ENCODE measurements around the gene SLC16A4.
"Not testable (repeated sequence)": the region's sequence is repeated elsewhere in the genome, so short reads cannot be mapped to it uniquely, and the experiment has no call there.

SLC16A4 gene
- total RNA-seq = 0.15 to 0.46 (median 0.25) reads per million in 4 donors

- DNase-seq = no peak
Measured at GRCh38 chr1:110390692-110391245, at the start of gene SLC16A4. TSS of gene SLC16A4 (minus strand) at chr1:110391026. CDS start at chr1:110389323, 1,703 bp downstream.

DNA sequence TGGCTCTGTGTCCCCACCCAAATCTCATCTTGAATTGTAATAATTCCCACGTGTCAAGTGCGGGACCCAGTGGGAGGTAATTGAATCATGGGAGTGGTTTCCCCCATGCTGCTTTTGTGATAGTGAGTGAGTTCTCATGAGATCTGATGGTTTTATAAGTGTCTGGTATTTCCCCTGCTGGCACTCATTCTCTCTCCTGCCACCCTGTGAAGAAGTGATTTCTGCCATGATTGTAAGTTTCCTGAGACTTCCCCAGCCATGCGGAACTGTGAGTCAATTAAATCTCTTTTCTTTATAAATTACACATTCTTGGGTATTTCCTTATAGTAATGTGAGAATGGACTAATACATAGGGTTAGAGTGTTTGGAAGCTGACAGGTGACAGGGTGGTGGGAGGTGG, 49.0 kb upstream of the SLC16A4 start:
- not testable (repeated sequence) for DNase-seq

DNA sequence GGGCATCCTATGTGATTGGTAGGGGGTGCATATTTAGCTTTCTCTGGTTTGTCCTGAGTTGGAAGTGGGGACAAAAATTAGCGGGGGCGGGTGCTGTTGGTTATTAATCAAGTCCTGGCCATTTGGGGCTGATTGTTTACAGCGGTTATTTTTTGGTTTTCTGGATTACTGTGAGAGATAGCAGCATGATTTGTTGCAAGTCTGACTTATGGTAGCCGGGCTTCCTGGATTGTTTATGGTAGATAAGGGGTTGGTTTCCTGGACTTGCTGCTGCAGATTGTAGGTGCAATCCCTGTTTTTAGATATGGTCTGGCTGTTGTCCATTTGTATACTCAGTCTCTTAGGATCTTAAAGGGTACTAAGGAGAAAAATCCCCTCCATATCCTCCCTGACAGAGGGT, 48.1 kb upstream of the SLC16A4 start:
- no peak for DNase-seq

DNA sequence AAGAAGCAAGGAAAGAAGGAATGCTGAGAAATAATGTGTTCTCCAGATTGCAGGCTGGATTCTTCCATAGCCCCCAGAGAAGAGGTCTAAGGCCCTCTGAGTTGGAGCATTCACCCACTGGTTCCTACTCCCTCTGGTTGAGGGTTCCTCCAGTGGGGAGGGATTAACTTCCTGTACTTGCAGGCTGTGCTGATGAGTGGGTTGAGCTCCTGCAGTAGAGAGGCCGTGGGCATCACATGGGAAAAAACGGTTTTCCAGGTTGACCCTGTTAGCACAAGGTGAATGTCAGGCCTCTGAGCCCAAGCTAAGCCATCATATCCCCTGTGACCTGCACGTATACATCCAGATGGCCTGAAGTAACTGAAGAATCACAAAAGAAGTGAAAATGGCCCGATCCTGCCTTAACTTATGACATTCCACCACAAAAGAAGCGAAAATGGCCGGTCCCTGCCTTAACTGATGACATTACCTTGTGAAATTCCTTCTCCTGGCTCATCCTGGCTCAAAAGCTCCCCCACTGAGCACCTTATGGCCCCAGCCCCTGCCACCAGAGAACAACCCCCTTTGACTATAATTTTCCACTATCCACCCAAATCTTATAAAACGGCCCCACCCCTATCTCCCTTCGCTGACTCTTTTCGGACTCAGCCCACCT, 46.9 kb upstream of the SLC16A4 start:
- not testable (repeated sequence) for DNase-seq

DNA sequence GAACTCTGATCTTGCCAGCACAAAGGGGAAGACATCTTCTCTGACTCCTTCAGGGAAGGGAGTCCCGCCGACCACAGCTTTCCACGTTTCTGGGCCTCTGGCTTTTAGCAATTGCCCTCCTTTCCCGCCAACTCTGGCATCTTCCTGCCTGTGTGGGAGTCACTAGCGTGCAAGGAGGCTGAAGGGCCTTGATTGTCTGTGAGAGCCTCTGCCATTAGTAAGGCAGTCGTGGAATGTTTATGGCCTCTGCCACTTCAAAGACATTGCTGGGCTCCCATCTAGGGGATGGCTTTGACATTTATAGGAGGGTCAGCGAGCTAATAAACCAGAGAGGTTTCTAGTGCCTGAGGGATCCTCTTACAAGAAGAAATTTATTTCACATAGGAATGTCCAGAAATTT, 45.8 kb upstream of the SLC16A4 start:
- no peak for DNase-seq

DNA sequence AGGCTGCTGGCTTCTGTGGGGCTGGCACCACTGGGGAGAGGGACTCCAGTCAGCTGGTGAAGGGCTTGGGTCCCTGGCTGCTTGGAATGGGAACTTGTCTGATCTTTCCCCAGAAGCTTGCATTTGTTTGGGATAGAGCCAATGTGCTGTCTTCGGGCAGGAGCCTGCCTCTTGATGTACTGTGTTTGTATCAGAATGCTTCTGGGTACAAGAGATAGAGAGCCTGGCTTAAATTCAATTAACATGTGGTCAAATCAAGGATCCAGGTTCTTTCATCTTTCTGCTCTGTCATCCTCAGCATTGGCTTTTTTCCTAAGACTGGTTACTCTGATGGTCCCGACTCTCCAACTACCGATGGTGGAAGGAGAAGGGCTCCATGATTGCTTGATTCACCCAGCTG, 44.1 kb upstream of the SLC16A4 start:
- no peak for DNase-seq

- DNase-seq = no peak
Measured at GRCh38 chr1:110433803-110434202, 43.0 kb upstream of the SLC16A4 start.

GRCh38 chr1:110433213-110433612, 42.4 kb upstream of the SLC16A4 start:
- DNase-seq = no peak

- DNase-seq = no peak
Measured at GRCh38 chr1:110430901-110431300, 40.1 kb upstream of the SLC16A4 start.

GRCh38 chr1:110430366-110430765, 39.5 kb upstream of the SLC16A4 start:
- DNase-seq = no peak

DNA sequence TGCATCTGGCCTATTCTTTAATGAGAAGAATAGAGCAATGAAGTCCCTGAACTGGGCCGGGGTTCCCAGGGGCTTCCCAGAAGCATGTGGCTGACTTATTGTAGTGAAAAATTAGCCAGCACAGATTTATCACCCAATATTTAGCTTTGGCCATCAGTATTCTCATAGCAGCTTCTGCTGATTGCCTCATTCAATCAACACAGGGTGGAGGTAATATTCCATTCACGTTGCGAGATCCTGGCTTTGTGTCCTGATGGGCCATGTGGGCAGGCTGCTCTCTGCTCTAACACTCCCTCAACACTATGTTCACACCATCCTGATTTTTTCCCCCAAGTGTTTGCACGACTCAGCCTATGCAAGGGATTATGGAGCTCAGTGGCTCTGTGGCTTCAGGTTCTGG, 38.1 kb upstream of the SLC16A4 start:
- DNase-seq = no peak

DNA sequence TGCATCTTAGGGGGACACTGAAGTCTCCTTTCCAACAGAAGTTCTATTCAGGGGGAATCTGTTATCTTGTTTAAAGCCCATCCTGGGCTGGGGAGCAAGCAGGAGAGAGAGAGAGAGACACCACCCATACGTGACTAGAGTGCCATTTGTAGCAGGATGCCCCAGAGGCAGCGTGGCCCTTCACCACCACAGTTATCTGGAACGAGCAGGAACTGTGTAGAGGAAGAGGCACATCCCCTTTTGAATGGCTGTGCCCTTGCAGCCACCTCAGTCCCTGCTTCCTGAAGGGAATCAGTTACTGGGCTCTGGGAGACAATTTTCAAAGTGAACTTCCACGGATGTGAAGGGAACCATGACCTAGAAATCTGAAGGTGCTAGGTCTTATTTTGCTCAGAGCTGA, 36.0 kb upstream of the SLC16A4 start:
- DNase-seq = no peak

- no peak for DNase-seq
Measured at GRCh38 chr1:110425612-110426152, 34.9 kb upstream of the SLC16A4 start.

- DNase-seq = no peak
Measured at GRCh38 chr1:110424699-110425611, 34.1 kb upstream of the SLC16A4 start.

DNA sequence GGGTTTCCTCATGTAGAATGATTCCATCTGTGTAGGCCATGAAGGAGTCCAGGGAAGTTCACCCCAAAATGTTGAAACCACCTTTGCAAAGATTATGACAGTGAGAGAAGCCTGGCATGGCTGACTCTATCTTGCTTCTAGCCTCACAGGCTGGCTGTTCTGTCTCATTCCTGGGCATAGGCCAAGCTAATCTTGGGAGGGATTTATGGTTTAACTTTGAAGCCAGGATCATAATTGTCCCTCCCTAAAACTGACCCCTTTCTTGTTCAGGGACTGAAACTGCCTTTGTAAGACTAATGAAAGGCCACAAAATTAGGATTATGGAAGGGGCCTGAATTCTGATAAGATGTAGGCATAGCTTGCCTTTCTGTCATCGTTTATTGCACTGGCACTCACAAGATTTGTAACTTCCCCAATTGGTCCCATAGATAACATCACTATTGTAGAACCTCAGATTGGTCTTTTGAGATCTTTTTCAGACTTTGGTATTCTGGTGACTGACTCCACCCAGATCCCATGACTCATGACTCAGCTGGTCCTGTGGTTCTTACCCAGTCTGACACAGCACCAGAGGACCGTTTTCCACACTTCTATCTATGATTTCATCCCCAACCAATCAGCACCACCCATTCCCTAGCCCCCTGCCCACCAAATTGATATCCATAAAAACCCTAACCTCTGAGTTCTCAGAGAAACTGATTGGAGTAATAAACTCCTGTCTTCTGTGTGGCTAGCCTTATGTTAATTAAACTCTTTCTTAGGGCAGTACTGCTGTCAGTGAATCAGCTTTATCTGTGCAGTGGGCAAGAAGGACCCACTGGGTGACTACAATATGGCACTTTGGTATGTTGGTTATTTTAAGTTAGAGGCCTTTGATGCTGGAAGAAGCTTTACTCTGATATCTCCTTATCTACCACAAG, 30.3 kb upstream of the SLC16A4 start:
- DNase-seq = peak in 1 of 5 donors; percentile 13

DNA sequence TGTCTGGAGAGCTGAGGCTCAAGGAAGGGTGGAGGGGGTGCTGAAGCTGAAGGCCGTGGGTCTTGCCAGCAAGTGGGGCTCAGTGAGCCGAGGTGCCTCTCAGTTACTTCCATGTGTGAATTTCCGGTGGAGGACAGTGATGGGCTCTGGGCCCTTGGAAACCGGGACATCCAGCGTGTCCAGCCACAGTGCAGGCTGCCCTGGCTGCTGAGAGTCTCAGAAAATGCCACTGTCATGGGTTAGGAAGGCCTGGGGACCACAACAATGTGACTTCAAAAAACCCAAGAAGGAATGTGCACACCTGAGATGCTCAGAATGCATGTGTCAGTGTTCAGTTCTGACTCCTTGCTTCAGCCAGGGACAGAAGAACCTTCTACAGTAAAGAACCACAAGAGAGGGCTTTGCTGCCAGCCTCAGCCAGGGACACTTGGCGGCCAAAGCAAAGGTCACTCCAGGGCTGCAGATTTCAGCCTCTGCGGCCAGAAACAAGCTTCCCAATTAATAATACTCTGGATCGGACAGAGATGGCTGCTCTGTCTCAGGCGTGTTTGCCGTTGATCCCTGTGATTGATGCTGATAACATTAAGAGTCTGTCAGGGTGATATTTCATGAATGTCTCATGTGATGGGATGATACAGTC, 29.3 kb upstream of the SLC16A4 start:
- DNase-seq = no peak

DNA sequence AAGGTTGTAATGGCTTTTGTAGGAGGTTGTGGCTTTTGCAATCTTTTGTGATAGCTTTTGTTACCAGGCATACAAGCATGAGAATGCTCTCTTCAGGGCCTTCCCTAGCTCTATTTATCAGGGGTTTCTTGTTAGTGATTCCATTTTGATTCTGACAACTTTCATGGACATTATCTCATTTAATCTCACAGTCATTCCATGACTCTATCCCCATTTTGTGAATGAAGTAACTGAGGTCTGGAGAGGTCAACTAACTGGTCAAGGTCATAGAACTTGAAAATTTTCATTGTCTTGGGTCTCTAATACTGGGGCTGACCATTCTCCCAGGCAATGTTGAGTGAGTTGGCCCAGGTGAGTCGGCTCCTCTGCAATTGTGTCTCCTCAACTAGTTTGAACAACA, 27.9 kb upstream of the SLC16A4 start:
- no peak for DNase-seq

- DNase-seq = not testable (repeated sequence)
Measured at GRCh38 chr1:110413045-110413444, 22.2 kb upstream of the SLC16A4 start.

- peak; percentile 18 to 59 (median 31) for DNase-seq
Measured at GRCh38 chr1:110412576-110412975, 21.8 kb upstream of the SLC16A4 start.

DNA sequence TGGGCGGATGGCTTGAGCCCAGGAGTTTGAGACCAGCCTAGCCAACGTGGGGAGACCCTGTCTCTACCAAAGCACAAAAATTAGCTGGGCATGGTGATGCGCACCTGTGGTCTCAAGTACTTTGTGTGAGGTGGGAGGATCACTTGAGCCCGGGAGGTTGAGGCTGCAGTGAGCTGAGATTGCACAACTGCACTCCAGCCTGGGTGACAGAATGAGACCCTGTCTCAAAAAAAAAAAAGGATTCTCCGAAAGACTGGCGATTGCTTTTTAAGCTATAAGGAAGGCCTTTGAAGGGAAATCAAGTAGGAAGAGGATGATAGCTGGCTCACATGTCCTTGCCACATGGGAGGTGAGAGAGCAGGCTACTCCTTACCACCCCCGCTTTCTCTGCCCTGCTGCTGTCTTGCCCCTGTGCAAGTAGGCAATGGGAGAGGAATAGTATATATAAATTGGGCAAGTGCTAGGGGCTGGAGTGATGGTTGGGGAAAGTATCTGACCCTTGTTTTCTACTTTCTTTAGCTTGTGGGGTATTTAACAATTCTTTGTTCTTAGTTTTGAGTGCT, 20.4 kb upstream of the SLC16A4 start:
- DNase-seq = no peak

DNA sequence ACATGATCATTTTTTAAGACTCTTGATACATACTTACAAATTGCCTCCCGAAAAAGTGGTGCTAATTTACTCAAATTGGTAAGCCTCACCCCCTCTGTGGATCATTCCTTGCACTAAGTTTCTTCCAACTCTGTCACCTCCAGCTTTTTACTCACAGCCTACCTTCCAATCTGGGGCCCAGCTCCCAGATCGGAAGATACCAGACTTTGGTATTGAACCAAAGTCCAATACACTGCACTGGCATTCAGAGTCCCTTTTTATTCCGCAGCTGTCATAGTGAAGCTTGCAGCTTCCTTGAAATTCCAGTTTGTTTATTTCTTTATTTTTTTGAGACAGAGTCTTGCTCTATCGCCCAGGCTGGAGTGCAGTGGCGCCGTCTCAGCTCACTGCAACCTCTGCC, 18.5 kb upstream of the SLC16A4 start:
- DNase-seq = no peak

Measured in T-helper 1 cell (primary cell).